NOMO-1 treated with DMSO at 0.1 percent for 48 hours (cell line): ENCODE measurements around the gene LRIG1.
"Not testable (repeated sequence)": the region's sequence is repeated elsewhere in the genome, so short reads cannot be mapped to it uniquely, and the experiment has no call there.

Experiments used
- DNase-seq: peaks from one replicate; lab custom pipeline; 2025; ENCODE audit not compliant: unreplicated experiment; lab: John Stamatoyannopoulos, UW

The LRIG1 gene

GRCh38 chr3:66427352-66427751 lies 73.5 kb downstream of the LRIG1 start:
- no peak for DNase-seq

- DNase-seq: no peak
Measured at GRCh38 chr3:66426135-66426534, 74.7 kb downstream of the LRIG1 start.

- no peak for DNase-seq
Measured at GRCh38 chr3:66425576-66426114, 75.2 kb downstream of the LRIG1 start.

- no peak for DNase-seq
Measured at GRCh38 chr3:66425032-66425431, 75.8 kb downstream of the LRIG1 start.

- DNase-seq: no peak
Measured at GRCh38 chr3:66423791-66424190, 77.0 kb downstream of the LRIG1 start.

GRCh38 chr3:66421893-66422292 lies 78.9 kb downstream of the LRIG1 start:
- not testable (repeated sequence) for DNase-seq

- not testable (repeated sequence) for DNase-seq
Measured at GRCh38 chr3:66421144-66421543, 79.7 kb downstream of the LRIG1 start.

- DNase-seq: no peak
Measured at GRCh38 chr3:66419036-66419435, 81.8 kb downstream of the LRIG1 start.

- no peak for DNase-seq
Measured at GRCh38 chr3:66418475-66418931, 82.3 kb downstream of the LRIG1 start.

- DNase-seq: no peak
Measured at GRCh38 chr3:66416556-66417304, 84.1 kb downstream of the LRIG1 start.

- DNase-seq: no peak
Measured at GRCh38 chr3:66415867-66416428, 84.9 kb downstream of the LRIG1 start.

GRCh38 chr3:66414846-66415245 lies 86.0 kb downstream of the LRIG1 start:
- DNase-seq: no peak

GRCh38 chr3:66413151-66413751 lies 87.6 kb downstream of the LRIG1 start:
- DNase-seq: no peak

- DNase-seq: no peak
Measured at GRCh38 chr3:66411961-66412887, 88.6 kb downstream of the LRIG1 start.

- DNase-seq: no peak
Measured at GRCh38 chr3:66411474-66411873, 89.3 kb downstream of the LRIG1 start.

GRCh38 chr3:66410976-66411375 lies 89.8 kb downstream of the LRIG1 start:
- no peak for DNase-seq

- no peak for DNase-seq
Measured at GRCh38 chr3:66409771-66410754, 90.8 kb downstream of the LRIG1 start.

GRCh38 chr3:66407611-66408218 lies 93.1 kb downstream of the LRIG1 start:
- peak; percentile 0 for DNase-seq

- no peak for DNase-seq
Measured at GRCh38 chr3:66406831-66407610, 93.8 kb downstream of the LRIG1 start.
